HG03460 (cell line): ENCODE results near the gene USP38.
"Not testable (repeated sequence)": the region's sequence is repeated elsewhere in the genome, so short reads cannot be mapped to it uniquely, and the experiment has no call there.

Source experiments
- ATAC-seq: cut with Tn5 transposase; IDR thresholded peaks from one replicate; pipeline ENCODE4 v1.9.1; 2021; ENCODE audit not compliant: unreplicated experiment

The USP38 gene

GRCh38 chr4:143212566-143212965 lies 27.8 kb downstream of the USP38 start:
- no peak for ATAC-seq

- ATAC-seq = no peak
Measured at GRCh38 chr4:143215873-143216272, 31.2 kb downstream of the USP38 start.

- ATAC-seq = no peak
Measured at GRCh38 chr4:143224255-143224654, 39.5 kb downstream of the USP38 start.

- ATAC-seq = no peak
Measured at GRCh38 chr4:143225167-143225566, 40.5 kb downstream of the USP38 start.

GRCh38 chr4:143230683-143231082 lies 46.0 kb downstream of the USP38 start:
- ATAC-seq = no peak

- no peak for ATAC-seq
Measured at GRCh38 chr4:143232277-143232676, 47.6 kb downstream of the USP38 start.

- no peak for ATAC-seq
Measured at GRCh38 chr4:143234153-143234552, 49.4 kb downstream of the USP38 start.

GRCh38 chr4:143237195-143237594 lies 52.5 kb downstream of the USP38 start:
- ATAC-seq = not testable (repeated sequence)

GRCh38 chr4:143240939-143241679 lies 56.4 kb downstream of the USP38 start:
- ATAC-seq = no peak

- ATAC-seq = no peak
Measured at GRCh38 chr4:143241892-143242291, 57.2 kb downstream of the USP38 start.

GRCh38 chr4:143243041-143243440 lies 58.3 kb downstream of the USP38 start:
- ATAC-seq = no peak

GRCh38 chr4:143246977-143247376 lies 62.3 kb downstream of the USP38 start:
- no peak for ATAC-seq

- no peak for ATAC-seq
Measured at GRCh38 chr4:143247866-143248265, 63.1 kb downstream of the USP38 start.

- no peak for ATAC-seq
Measured at GRCh38 chr4:143248827-143249226, 64.1 kb downstream of the USP38 start.

GRCh38 chr4:143250617-143251016 lies 65.9 kb downstream of the USP38 start:
- no peak for ATAC-seq

- no peak for ATAC-seq
Measured at GRCh38 chr4:143251348-143251747, 66.6 kb downstream of the USP38 start.

GRCh38 chr4:143251779-143252178 lies 67.1 kb downstream of the USP38 start:
- no peak for ATAC-seq

- ATAC-seq = no peak
Measured at GRCh38 chr4:143252478-143252877, 67.8 kb downstream of the USP38 start.

GRCh38 chr4:143253166-143253565 lies 68.4 kb downstream of the USP38 start:
- ATAC-seq = no peak

GRCh38 chr4:143254491-143255226 lies 69.9 kb downstream of the USP38 start:
- ATAC-seq = no peak

- no peak for ATAC-seq
Measured at GRCh38 chr4:143256456-143256855, 71.7 kb downstream of the USP38 start.

GRCh38 chr4:143257356-143257755 lies 72.6 kb downstream of the USP38 start:
- ATAC-seq = no peak
